SU-DHL-6 (cell line): Measurements from ENCODE around the gene CD79B.

Experiments
- H2AFZ ChIP-seq: fragments of 200-600 bp; sonication (generic); 2 replicates; pipeline ENCODE4 v1.6.1; 2014; ENCODE audit warnings: low read depth, mild to moderate bottlenecking, moderate library complexity, mixed read lengths, antibody characterized with exemption, low read length; ENCODE audit not compliant: severe bottlenecking
- H3F3A ChIP-seq: fragments of 200-600 bp; shearing (Covaris generic); 2 replicates; pipeline ENCODE4 v1.6.0; 2016; ENCODE audit warnings: antibody characterized with exemption, mild to moderate bottlenecking; ENCODE audit not compliant: insufficient read depth
- H3K27ac ChIP-seq: fragments of 200-600 bp; sonication (generic); 2 replicates; pipeline ENCODE4 v1.5.1; 2016; ENCODE audit warnings: low read depth, mild to moderate bottlenecking, low read length, moderate library complexity, mixed read lengths
- H3K27me3 ChIP-seq: fragments of 200-600 bp; sonication (generic), shearing (Covaris generic); 2 replicates; pipeline ENCODE4 v1.6.0; 2014; ENCODE audit warnings: mild to moderate bottlenecking, low read length
- H3K36me3 ChIP-seq: fragments of 200-600 bp; sonication (generic); 2 replicates; pipeline ENCODE4 v1.6.1; 2014; ENCODE audit warnings: mild to moderate bottlenecking, low read length, mixed read lengths
- H3K4me2 ChIP-seq: fragments of 300-600, 200-600 bp; shearing (Covaris generic), sonication (generic); 2 replicates; pipeline ENCODE4 v1.6.0; 2014; ENCODE audit warnings: low read length, low read depth, mild to moderate bottlenecking; ENCODE audit not compliant: poor library complexity, severe bottlenecking
- H3K4me3 ChIP-seq: fragments of 200-600 bp; sonication (generic); 2 replicates; pipeline ENCODE4 v1.5.1; 2014; ENCODE audit warnings: antibody characterized with exemption, low read length, mild to moderate bottlenecking, mixed read lengths; ENCODE audit not compliant: insufficient read depth, poor library complexity, severe bottlenecking
- H3K79me2 ChIP-seq: fragments of 200-600 bp; sonication (generic); 2 replicates; pipeline ENCODE4 v1.6.1; 2014; ENCODE audit warnings: mild to moderate bottlenecking, low read length, moderate library complexity; ENCODE audit not compliant: insufficient read depth
- H3K9ac ChIP-seq: fragments of 200-600 bp; sonication (generic); 2 replicates; pipeline ENCODE4 v1.7.0; 2014; ENCODE audit warnings: mild to moderate bottlenecking, low read length
- H3K9me2 ChIP-seq: fragments of 200-600 bp; sonication (generic); replicated peaks from 2 replicates; pipeline ENCODE4 v1.6.1; 2014; ENCODE audit warnings: low read length; ENCODE audit not compliant: insufficient read depth
- H3K9me3 ChIP-seq: fragments of 200-600 bp; sonication (generic); 2 replicates; pipeline ENCODE4 v1.6.1; 2014; ENCODE audit warnings: low read length, mixed read lengths; ENCODE audit not compliant: insufficient read depth
- H4K20me1 ChIP-seq: fragments of 200-600 bp; sonication (generic); 2 replicates; pipeline ENCODE4 v1.6.1; 2014; ENCODE audit warnings: low read depth, mild to moderate bottlenecking, antibody characterized with exemption, low read length, moderate library complexity, mixed read lengths
- CTCF ChIP-seq: fragments of 200-600 bp; sonication (generic); IDR thresholded peaks from one replicate; pipeline ENCODE4 v1.5.1; 2017; ENCODE audit warnings: antibody characterized with exemption, mild to moderate bottlenecking, low read length, moderate library complexity; ENCODE audit not compliant: insufficient read depth, poor library complexity, severe bottlenecking
- EZH2phosphoT487 ChIP-seq: fragments of 200-600 bp; sonication (generic), shearing (Covaris generic); conservative IDR thresholded peaks from 2 replicates; pipeline ENCODE4 v1.6.1; 2018; ENCODE audit warnings: mild to moderate bottlenecking, antibody characterized with exemption, low read length, moderate library complexity, mixed read lengths

The CD79B gene

GRCh38 chr17:63942309-63942985 lies 10.3 kb upstream of the CD79B start:
- no peak overlapping the region for H3K9ac ChIP-seq
- no peaks in the 10 kb centered on the region for H4K20me1 ChIP-seq
- H3K9me2 ChIP-seq = no peaks in the 10 kb centered on the region
- TF ChIP-seq CTCF = no peak
- TF ChIP-seq EZH2phosphoT487 = no peak
- H3K36me3 ChIP-seq = no peaks in the 10 kb centered on the region
- H3K27me3 ChIP-seq = no peaks in the 10 kb centered on the region
- no peaks in the 10 kb centered on the region for H3K79me2 ChIP-seq
- no peak overlapping the region for H3K4me3 ChIP-seq
- H2AFZ ChIP-seq = no peak overlapping the region
- H3K4me2 ChIP-seq = no peak overlapping the region
- H3K27ac ChIP-seq = no peak overlapping the region
- H3K9me3 ChIP-seq = no peaks in the 10 kb centered on the region
- peaks cover 3% of the 10 kb centered on the region for H3F3A ChIP-seq

GRCh38 chr17:63941751-63942150 lies 9.6 kb upstream of the CD79B start:
- H3K9ac ChIP-seq = no peak overlapping the region
- H3K9me3 ChIP-seq = no peaks in the 10 kb centered on the region
- no peak overlapping the region for H3K4me2 ChIP-seq
- H4K20me1 ChIP-seq = no peaks in the 10 kb centered on the region
- H3K27ac ChIP-seq = no peak overlapping the region
- TF ChIP-seq EZH2phosphoT487 (no peak), CTCF (no peak)
- no peaks in the 10 kb centered on the region for H3K27me3 ChIP-seq
- H3K79me2 ChIP-seq = no peaks in the 10 kb centered on the region
- no peak overlapping the region for H3K4me3 ChIP-seq
- no peak overlapping the region for H2AFZ ChIP-seq
- peaks cover 7% of the 10 kb centered on the region for H3F3A ChIP-seq
- H3K36me3 ChIP-seq = no peaks in the 10 kb centered on the region
- H3K9me2 ChIP-seq = no peaks in the 10 kb centered on the region

- no peaks in the 10 kb centered on the region for H3K36me3 ChIP-seq
- no peak overlapping the region for H2AFZ ChIP-seq
- H4K20me1 ChIP-seq = no peaks in the 10 kb centered on the region
- H3F3A ChIP-seq = peaks cover 7% of the 10 kb centered on the region
- H3K9me2 ChIP-seq = no peaks in the 10 kb centered on the region
- H3K79me2 ChIP-seq = no peaks in the 10 kb centered on the region
- no peak overlapping the region for H3K4me2 ChIP-seq
- H3K4me3 ChIP-seq = no peak overlapping the region
- TF ChIP-seq EZH2phosphoT487 (no peak), CTCF (no peak)
- no peak overlapping the region for H3K27ac ChIP-seq
- H3K27me3 ChIP-seq = no peaks in the 10 kb centered on the region
- no peaks in the 10 kb centered on the region for H3K9me3 ChIP-seq
- no peak overlapping the region for H3K9ac ChIP-seq
Measured at GRCh38 chr17:63941162-63941561, 9.0 kb upstream of the CD79B start.
